HCT116 (cell line): Measurements from ENCODE around the gene PPP2R5B. TPM values are rescaled to one million over a fixed set of nuclear protein-coding genes. Genes with fewer than 3 reads are reported as not detected.

Experiments
- ATAC-seq: fragments of 200-7000 bp; cut with Tn5 transposase; 2 replicates; pipeline ENCODE4 v1.9.1; 2020; ENCODE audit warnings: mild to moderate bottlenecking, moderate library complexity
- BruUV-seq: library from RNA; stranded (reverse); fragments of 400-500 nt; replicated peaks from 2 replicates; lab custom pipeline; 2021; lab: Mats Ljungman, UMichigan
- CTCF ChIA-PET: fragments of 300-600 bp; sonication (Branson Sonifier 250); formaldehyde crosslinking; loops from one replicate; lab custom pipeline; 2021; ENCODE audit warnings: antibody characterized with exemption; lab: Charles Lee
- POLR2A ChIA-PET: fragments of 300-600, 350-600 bp; sonication (Branson Sonifier 250); formaldehyde crosslinking; loops from one replicate; lab custom pipeline; 2021; ENCODE audit warnings: antibody characterized with exemption; lab: Charles Lee
- RAD21 ChIA-PET, 2 experiments: fragments of 300-600 bp; sonication (Branson Sonifier 250); formaldehyde crosslinking; loops; one replicate each; lab custom pipeline; 2023; ENCODE audit warnings: low total read pairs in 2 of 2; ENCODE audit not compliant: uncharacterized antibody in 2 of 2, unreplicated experiment in 2 of 2, low non-redundant PET in 1 of 2; lab: Charles Lee
- DNase-seq: peaks from one replicate; pipeline ENCODE4 v3.0.0-alpha.2; 2010; ENCODE audit warnings: low read depth, low spot score
- H2AFZ ChIP-seq: fragments of 200-600 bp; shearing (Covaris generic), sonication (generic); 2 replicates; pipeline ENCODE4 v1.6.1; 2017; ENCODE audit warnings: low read depth, mixed run types, mixed read lengths, antibody characterized with exemption, low read length; ENCODE audit not compliant: poor library complexity, severe bottlenecking
- H3K27ac ChIP-seq: 2 replicates; pipeline ENCODE4 v1.5.1; 2012; ENCODE audit warnings: low read depth, low read length
- H3K27me3 ChIP-seq: fragments of 200-600 bp; sonication (generic); 2 replicates; pipeline ENCODE4 v1.6.1; 2016; ENCODE audit warnings: mixed run types, low read length, mixed read lengths; ENCODE audit not compliant: insufficient read depth
- H3K36me3 ChIP-seq, 2 experiments: fragments of 200-500 bp in 1 of 2; fragments of 200-600 bp in 1 of 2; sonication (Bioruptor generic) in 1 of 2; sonication (generic) in 1 of 2; 2 replicates each; pipeline versions ENCODE4 v1.5.1 to v1.6.1; 2014 to 2016; ENCODE audit warnings: low read length in 2 of 2, inconsistent platforms in 1 of 2, mixed read lengths in 1 of 2, mixed run types in 1 of 2; ENCODE audit not compliant: insufficient read depth in 2 of 2, control insufficient read depth in 1 of 2
- H3K4me1 ChIP-seq, 2 experiments: fragments of 200-600 bp in 1 of 2; sonication (generic) in 1 of 2; 2 replicates each; pipeline versions ENCODE4 v1.5.1 to v1.6.1; 2012 to 2017; ENCODE audit warnings: low read length in 2 of 2, inconsistent platforms in 1 of 2, mild to moderate bottlenecking in 1 of 2, mixed read lengths in 1 of 2, mixed run types in 1 of 2, moderate library complexity in 1 of 2; ENCODE audit not compliant: insufficient read depth in 2 of 2, control insufficient read depth in 1 of 2
- H3K4me2 ChIP-seq: fragments of 200-600 bp; sonication (generic); 2 replicates; pipeline ENCODE4 v1.6.1; 2017; ENCODE audit warnings: mixed run types, low read length, mixed read lengths
- H3K4me3 ChIP-seq, 2 experiments: fragments of 200-600 bp in 1 of 2; sonication (generic) in 1 of 2; replicated peaks in 1 of 2; 2 replicates each; pipeline ENCODE4 v1.5.1; 2011 to 2016; ENCODE audit warnings: low read length in 2 of 2, control low read depth in 1 of 2, low read depth in 1 of 2, mild to moderate bottlenecking in 1 of 2, mixed read lengths in 1 of 2, mixed run types in 1 of 2
- H3K79me2 ChIP-seq: fragments of 200-600 bp; sonication (generic); 2 replicates; pipeline ENCODE4 v1.6.1; 2017; ENCODE audit warnings: mild to moderate bottlenecking, mixed run types, low read length, moderate library complexity, mixed read lengths; ENCODE audit not compliant: insufficient read depth
- H3K9ac ChIP-seq: fragments of 200-600 bp; sonication (generic); 2 replicates; pipeline ENCODE4 v1.6.1; 2016; ENCODE audit warnings: low read length, mixed read lengths
- H3K9me2 ChIP-seq: fragments of 200-600 bp; sonication (generic), shearing (Covaris generic); 2 replicates; pipeline ENCODE4 v1.6.1; 2017; ENCODE audit warnings: mixed run types, mild to moderate bottlenecking, moderate library complexity; ENCODE audit not compliant: insufficient read depth
- H3K9me3 ChIP-seq, 2 experiments: fragments of 200-500 bp in 1 of 2; fragments of 200-600 bp in 1 of 2; sonication (Bioruptor generic) in 1 of 2; sonication (generic) in 1 of 2; 2 replicates each; pipeline ENCODE4 v1.6.1; 2014 to 2017; ENCODE audit warnings: low read length in 2 of 2, mixed read lengths in 2 of 2, inconsistent platforms in 1 of 2, low read depth in 1 of 2, mild to moderate bottlenecking in 1 of 2, mixed run types in 1 of 2, moderate library complexity in 1 of 2; ENCODE audit not compliant: control insufficient read depth in 1 of 2, insufficient read depth in 1 of 2
- H4K20me1 ChIP-seq: fragments of 200-600 bp; sonication (generic), shearing (Covaris generic); 2 replicates; pipeline ENCODE4 v1.6.1; 2017; ENCODE audit warnings: mixed run types, mild to moderate bottlenecking, moderate library complexity; ENCODE audit not compliant: insufficient read depth
- CEBPB ChIP-seq: IDR thresholded peaks from 2 replicates; pipeline ENCODE4 v1.6.1; 2012; ENCODE audit warnings: low read depth
- ELF1 ChIP-seq: IDR thresholded peaks from 2 replicates; pipeline ENCODE4 v1.6.1; 2012; ENCODE audit warnings: low read depth, borderline replicate concordance
- EZH2 ChIP-seq: fragments of 200-600 bp; sonication (generic); IDR thresholded peaks from 2 replicates; pipeline ENCODE4 v1.6.1; 2017; ENCODE audit warnings: antibody characterized with exemption, mixed run types
- EZH2phosphoT487 ChIP-seq: fragments of 200-600 bp; IDR thresholded peaks from 2 replicates; pipeline ENCODE4 v1.6.1; 2018; ENCODE audit warnings: antibody characterized with exemption, borderline replicate concordance
- FOSL1 ChIP-seq: IDR thresholded peaks from 2 replicates; pipeline ENCODE4 v1.6.1; 2012; ENCODE audit warnings: low read depth
- JUND ChIP-seq: IDR thresholded peaks from 2 replicates; pipeline ENCODE4 v1.6.1; 2012
- RAD21 ChIP-seq: IDR thresholded peaks from 2 replicates; pipeline ENCODE4 v1.6.1; 2012; ENCODE audit warnings: low read depth, mild to moderate bottlenecking
- SIN3A ChIP-seq: IDR thresholded peaks from 2 replicates; pipeline ENCODE4 v1.6.1; 2012; ENCODE audit warnings: low read depth
- SP1 ChIP-seq: IDR thresholded peaks from 2 replicates; pipeline ENCODE4 v1.6.1; 2012; ENCODE audit warnings: low read depth
- SRF ChIP-seq: IDR thresholded peaks from 2 replicates; pipeline ENCODE4 v1.6.1; 2012; ENCODE audit warnings: low read depth
- TCF7L2 ChIP-seq: IDR thresholded peaks from 2 replicates; pipeline ENCODE4 v1.7.0; 2011; ENCODE audit warnings: borderline replicate concordance, inconsistent platforms; ENCODE audit not compliant: insufficient read depth, insufficient read length; ENCODE audit errors: extremely low read depth
- YY1 ChIP-seq: IDR thresholded peaks from 2 replicates; pipeline ENCODE4 v1.6.1; 2011; ENCODE audit warnings: low read length, low read depth, moderate library complexity, mild to moderate bottlenecking; ENCODE audit not compliant: insufficient replicate concordance; ENCODE audit errors: extremely low read depth
- ZNF274 ChIP-seq: fragments of 200-500 bp; sonication (Bioruptor generic); IDR thresholded peaks from 2 replicates; pipeline ENCODE4 v1.6.1; 2014; ENCODE audit warnings: mild to moderate bottlenecking, low read depth, low read length, inconsistent platforms
- intact Hi-C: fragments of 100-400 bp; cut with micrococcal nuclease; formaldehyde crosslinking; loops from 2 replicates; pipeline ENCODE4 v1.10.0; 2022
- total RNA-seq: library from RNA; stranded (reverse); gene quantifications from one replicate; pipeline ENCODE4 v1.2.1, GENCODE V29; 2021; ENCODE audit not compliant: unreplicated experiment
- TF ChIP-seq, protein P1 (sequence below): IDR thresholded peaks from 2 replicates; pipeline ENCODE4 v1.6.1; 2011; ENCODE audit warnings: mild to moderate bottlenecking, low read length, moderate library complexity; ENCODE audit not compliant: insufficient replicate concordance; ENCODE audit errors: extremely low read depth
- TF ChIP-seq, protein P2 (sequence below): IDR thresholded peaks from 2 replicates; pipeline ENCODE4 v1.6.1; 2012
- TF ChIP-seq, protein P3 (sequence below), 3 experiments: fragments of 200-600 bp in 1 of 3; sonication (generic) in 1 of 3; IDR thresholded peaks in 2 of 3; conservative IDR thresholded peaks in 1 of 3; 2 replicates each; pipeline ENCODE4 v1.5.1; 2012 to 2017; ENCODE audit warnings: low read depth in 2 of 3, low read length in 2 of 3, antibody characterized with exemption in 1 of 3, borderline replicate concordance in 1 of 3, control low read depth in 1 of 3, mild to moderate bottlenecking in 1 of 3, mixed read lengths in 1 of 3, mixed run types in 1 of 3, moderate library complexity in 1 of 3; ENCODE audit not compliant: insufficient read depth in 1 of 3
- TF ChIP-seq, protein P4 (sequence below): IDR thresholded peaks from 2 replicates; pipeline ENCODE4 v1.6.1; 2012

The PPP2R5B gene
- total RNA-seq, 1 experiment from 2014 or later, result 10.9 TPM

DNA sequence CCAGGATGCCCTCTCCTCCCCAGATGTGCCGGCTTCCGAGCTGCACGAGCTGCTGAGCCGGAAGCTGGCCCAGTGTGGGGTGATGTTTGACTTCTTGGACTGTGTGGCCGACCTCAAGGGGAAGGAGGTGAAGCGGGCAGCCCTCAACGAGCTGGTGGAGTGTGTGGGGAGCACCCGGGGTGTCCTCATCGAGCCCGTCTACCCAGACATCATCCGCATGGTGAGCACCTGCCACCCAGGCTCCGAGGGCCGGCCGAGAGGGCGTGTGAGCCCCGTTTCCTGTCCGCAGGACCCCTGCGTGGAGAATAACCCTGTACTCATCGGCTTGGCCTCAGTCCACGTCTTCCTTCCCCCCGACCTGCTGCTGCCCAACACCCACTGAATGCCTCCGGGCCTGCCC lies 2.2 kb downstream of the PPP2R5B start:
- no peaks in the 10 kb centered on the region for H3K9me2 ChIP-seq
- H3K4me3 ChIP-seq, result no peak overlapping the region
- no peaks in the 10 kb centered on the region for H4K20me1 ChIP-seq
- no peak overlapping the region for H3K4me2 ChIP-seq
- H3K4me1 ChIP-seq, result peaks cover 4 to 18% of the 10 kb centered on the region in 2 experiments
- BruUV-seq, result no TSS peak
- DNase-seq (no peak), ATAC-seq (no peak)
- no peaks in the 10 kb centered on the region for H3K9me3 ChIP-seq
- peaks cover 0 to 3% of the 10 kb centered on the region in 2 experiments; a peak in 1 of 4 replicates for H3K36me3 ChIP-seq
- RAD21 ChIA-PET, result no interaction called here
- no peaks in the 10 kb centered on the region for H3K79me2 ChIP-seq
- TF ChIP-seq, protein P1, sequence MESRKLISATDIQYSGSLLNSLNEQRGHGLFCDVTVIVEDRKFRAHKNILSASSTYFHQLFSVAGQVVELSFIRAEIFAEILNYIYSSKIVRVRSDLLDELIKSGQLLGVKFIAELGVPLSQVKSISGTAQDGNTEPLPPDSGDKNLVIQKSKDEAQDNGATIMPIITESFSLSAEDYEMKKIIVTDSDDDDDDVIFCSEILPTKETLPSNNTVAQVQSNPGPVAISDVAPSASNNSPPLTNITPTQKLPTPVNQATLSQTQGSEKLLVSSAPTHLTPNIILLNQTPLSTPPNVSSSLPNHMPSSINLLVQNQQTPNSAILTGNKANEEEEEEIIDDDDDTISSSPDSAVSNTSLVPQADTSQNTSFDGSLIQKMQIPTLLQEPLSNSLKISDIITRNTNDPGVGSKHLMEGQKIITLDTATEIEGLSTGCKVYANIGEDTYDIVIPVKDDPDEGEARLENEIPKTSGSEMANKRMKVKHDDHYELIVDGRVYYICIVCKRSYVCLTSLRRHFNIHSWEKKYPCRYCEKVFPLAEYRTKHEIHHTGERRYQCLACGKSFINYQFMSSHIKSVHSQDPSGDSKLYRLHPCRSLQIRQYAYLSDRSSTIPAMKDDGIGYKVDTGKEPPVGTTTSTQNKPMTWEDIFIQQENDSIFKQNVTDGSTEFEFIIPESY, result no peak
- TF ChIP-seq, protein P2, sequence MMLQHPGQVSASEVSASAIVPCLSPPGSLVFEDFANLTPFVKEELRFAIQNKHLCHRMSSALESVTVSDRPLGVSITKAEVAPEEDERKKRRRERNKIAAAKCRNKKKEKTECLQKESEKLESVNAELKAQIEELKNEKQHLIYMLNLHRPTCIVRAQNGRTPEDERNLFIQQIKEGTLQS, result no peak
- no peak for TF ChIP-seq EZH2
- no peak for TF ChIP-seq ZNF274
- no peak for TF ChIP-seq CEBPB
- no peak for TF ChIP-seq TCF7L2
- TF ChIP-seq SIN3A, result no peak
- TF ChIP-seq, protein P3, sequence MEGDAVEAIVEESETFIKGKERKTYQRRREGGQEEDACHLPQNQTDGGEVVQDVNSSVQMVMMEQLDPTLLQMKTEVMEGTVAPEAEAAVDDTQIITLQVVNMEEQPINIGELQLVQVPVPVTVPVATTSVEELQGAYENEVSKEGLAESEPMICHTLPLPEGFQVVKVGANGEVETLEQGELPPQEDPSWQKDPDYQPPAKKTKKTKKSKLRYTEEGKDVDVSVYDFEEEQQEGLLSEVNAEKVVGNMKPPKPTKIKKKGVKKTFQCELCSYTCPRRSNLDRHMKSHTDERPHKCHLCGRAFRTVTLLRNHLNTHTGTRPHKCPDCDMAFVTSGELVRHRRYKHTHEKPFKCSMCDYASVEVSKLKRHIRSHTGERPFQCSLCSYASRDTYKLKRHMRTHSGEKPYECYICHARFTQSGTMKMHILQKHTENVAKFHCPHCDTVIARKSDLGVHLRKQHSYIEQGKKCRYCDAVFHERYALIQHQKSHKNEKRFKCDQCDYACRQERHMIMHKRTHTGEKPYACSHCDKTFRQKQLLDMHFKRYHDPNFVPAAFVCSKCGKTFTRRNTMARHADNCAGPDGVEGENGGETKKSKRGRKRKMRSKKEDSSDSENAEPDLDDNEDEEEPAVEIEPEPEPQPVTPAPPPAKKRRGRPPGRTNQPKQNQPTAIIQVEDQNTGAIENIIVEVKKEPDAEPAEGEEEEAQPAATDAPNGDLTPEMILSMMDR (IDR thresholded peaks at IDR 0.05 in 2 of 3, conservative IDR thresholded peaks at IDR 0.05 in 1 of 3; ENCODE audit: borderline replicate concordance in 1 of 3, insufficient read depth in 1 of 3, low read depth in 2 of 3, low read length in 2 of 3), result no peak
- no peak for TF ChIP-seq EZH2phosphoT487
- TF ChIP-seq, protein P4, sequence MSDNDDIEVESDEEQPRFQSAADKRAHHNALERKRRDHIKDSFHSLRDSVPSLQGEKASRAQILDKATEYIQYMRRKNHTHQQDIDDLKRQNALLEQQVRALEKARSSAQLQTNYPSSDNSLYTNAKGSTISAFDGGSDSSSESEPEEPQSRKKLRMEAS, result no peak
- TF ChIP-seq ELF1, result no peak
- TF ChIP-seq SRF, result no peak
- TF ChIP-seq SP1, result no peak
- TF ChIP-seq JUND, result no peak
- no peak for TF ChIP-seq RAD21
- TF ChIP-seq FOSL1, result no peak
- TF ChIP-seq YY1, result no peak
- TF ChIP-seq, all 23 proteins: peak for 0
- ChIA-PET CTCF (no interaction called here), POLR2A (no interaction called here)
- intact Hi-C loops, result no loop called here
- no peak overlapping the region for H2AFZ ChIP-seq
- no peaks in the 10 kb centered on the region for H3K27me3 ChIP-seq
- no peak overlapping the region for H3K9ac ChIP-seq
- H3K27ac ChIP-seq, result no peak overlapping the region
